ENCODE measurements around the gene ABAT. TPM values are rescaled to one million over a fixed set of nuclear protein-coding genes. Genes with fewer than 3 reads are reported as not detected.

ABAT gene
- total RNA-seq, 2 experiments from 2014 or later: 4.1 to 4.4 TPM

DNA sequence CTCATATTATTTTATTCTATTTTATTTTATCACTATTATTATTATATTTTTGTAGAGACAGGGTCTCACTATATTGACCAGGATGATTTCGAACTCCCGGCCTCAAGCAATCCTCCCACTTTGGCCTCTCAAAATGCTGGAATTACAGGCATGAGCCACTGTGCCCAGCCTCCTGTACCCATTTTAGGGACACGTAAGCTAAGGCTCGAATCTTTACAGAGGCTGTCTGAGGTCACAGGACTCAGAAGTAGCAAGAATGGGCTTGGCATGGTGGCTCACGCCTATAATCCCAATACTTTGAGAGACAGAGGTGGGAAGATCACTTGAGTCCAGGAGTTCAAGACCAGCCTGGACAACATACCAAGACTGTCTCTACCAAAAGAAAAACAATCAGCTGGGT, 12.7 kb upstream of the ABAT start:
- Mint-ChIP-seq H3K9me3 (no peaks in the 10 kb centered on the region), H3K36me3 (ENCODE audit: low read depth) (peaks cover 24% of the 10 kb centered on the region), H3K27me3 (no peaks in the 10 kb centered on the region), H3K4me3 (no peak overlapping the region), H3K4me1 (ENCODE audit: low read depth) (no peaks in the 10 kb centered on the region), H3K27ac (no peak overlapping the region)
- ATAC-seq (ENCODE audit: poor library complexity) (no peak), DNase-seq (no peak)
- no peaks in the 10 kb centered on the region for H3K27me3 ChIP-seq (ENCODE audit: control insufficient read depth in 1 of 2, insufficient read depth in 2 of 2, low read length in 2 of 2)
- no peaks in the 10 kb centered on the region for H3K9me3 ChIP-seq (ENCODE audit: control insufficient read depth in 1 of 2, insufficient read depth in 1 of 2, low read length in 2 of 2)
- no peaks in the 10 kb centered on the region for H3K4me1 ChIP-seq (ENCODE audit: insufficient read depth, low read length)
- H3K4me3 ChIP-seq (ENCODE audit: low read length): no peak overlapping the region
- CTCF ChIA-PET: interaction anchor here (1.4 kb wide), 2 partner anchors 219 to 347 kb away, joined by 3 to 5 read pairs; no protein-coding TSS in a partner anchor
- H3K36me3 ChIP-seq (ENCODE audit: insufficient read depth, low read length): peaks cover 8% of the 10 kb centered on the region
- POLR2A ChIA-PET: no interaction called here
- TF ChIP-seq, protein P1, sequence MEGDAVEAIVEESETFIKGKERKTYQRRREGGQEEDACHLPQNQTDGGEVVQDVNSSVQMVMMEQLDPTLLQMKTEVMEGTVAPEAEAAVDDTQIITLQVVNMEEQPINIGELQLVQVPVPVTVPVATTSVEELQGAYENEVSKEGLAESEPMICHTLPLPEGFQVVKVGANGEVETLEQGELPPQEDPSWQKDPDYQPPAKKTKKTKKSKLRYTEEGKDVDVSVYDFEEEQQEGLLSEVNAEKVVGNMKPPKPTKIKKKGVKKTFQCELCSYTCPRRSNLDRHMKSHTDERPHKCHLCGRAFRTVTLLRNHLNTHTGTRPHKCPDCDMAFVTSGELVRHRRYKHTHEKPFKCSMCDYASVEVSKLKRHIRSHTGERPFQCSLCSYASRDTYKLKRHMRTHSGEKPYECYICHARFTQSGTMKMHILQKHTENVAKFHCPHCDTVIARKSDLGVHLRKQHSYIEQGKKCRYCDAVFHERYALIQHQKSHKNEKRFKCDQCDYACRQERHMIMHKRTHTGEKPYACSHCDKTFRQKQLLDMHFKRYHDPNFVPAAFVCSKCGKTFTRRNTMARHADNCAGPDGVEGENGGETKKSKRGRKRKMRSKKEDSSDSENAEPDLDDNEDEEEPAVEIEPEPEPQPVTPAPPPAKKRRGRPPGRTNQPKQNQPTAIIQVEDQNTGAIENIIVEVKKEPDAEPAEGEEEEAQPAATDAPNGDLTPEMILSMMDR (IDR thresholded peaks at IDR 0.05): no peak
- intact Hi-C loops (cut with DNase I, micrococcal nuclease): loop anchor here (1.0 to 5.0 kb wide), 4 partner anchors 131 to 471 kb away; no protein-coding TSS in a partner anchor
- H3K27ac ChIP-seq (ENCODE audit: low read depth in 1 of 2, low read length in 2 of 2): no peak overlapping the region

GRCh38 chr16:8663192-8664089, 11.0 kb upstream of the ABAT start:
- no peaks in the 10 kb centered on the region for H3K9me3 ChIP-seq (ENCODE audit: control insufficient read depth in 1 of 2, insufficient read depth in 1 of 2, low read length in 2 of 2)
- H3K36me3 ChIP-seq (ENCODE audit: insufficient read depth, low read length): peaks cover 15% of the 10 kb centered on the region
- no peaks in the 10 kb centered on the region for H3K4me1 ChIP-seq (ENCODE audit: insufficient read depth, low read length)
- TF ChIP-seq, protein P1 (IDR thresholded peaks at IDR 0.05): no peak
- POLR2A ChIA-PET: no interaction called here
- no peaks in the 10 kb centered on the region for H3K27me3 Mint-ChIP-seq
- intact Hi-C loops (cut with DNase I, micrococcal nuclease): loop anchor here in 1 of 2 experiments (5.0 kb wide), 2 partner anchors 129 to 469 kb away; no protein-coding TSS in a partner anchor
- ATAC-seq (ENCODE audit: poor library complexity) (no peak), DNase-seq (no peak)
- no peak overlapping the region for H3K27ac Mint-ChIP-seq
- no peak overlapping the region for H3K4me3 ChIP-seq (ENCODE audit: low read length)
- peaks cover 31% of the 10 kb centered on the region for H3K36me3 Mint-ChIP-seq (ENCODE audit: low read depth)
- no peaks in the 10 kb centered on the region for H3K9me3 Mint-ChIP-seq
- H3K4me3 Mint-ChIP-seq: no peak overlapping the region
- CTCF ChIA-PET: interaction anchor here (1.4 kb wide), 1 partner anchor 217 kb away, joined by 3 read pairs; no protein-coding TSS in a partner anchor
- no peaks in the 10 kb centered on the region for H3K4me1 Mint-ChIP-seq (ENCODE audit: low read depth)
- H3K27me3 ChIP-seq (ENCODE audit: control insufficient read depth in 1 of 2, insufficient read depth in 2 of 2, low read length in 2 of 2): no peaks in the 10 kb centered on the region
- H3K27ac ChIP-seq (ENCODE audit: low read depth in 1 of 2, low read length in 2 of 2): no peak overlapping the region

DNA sequence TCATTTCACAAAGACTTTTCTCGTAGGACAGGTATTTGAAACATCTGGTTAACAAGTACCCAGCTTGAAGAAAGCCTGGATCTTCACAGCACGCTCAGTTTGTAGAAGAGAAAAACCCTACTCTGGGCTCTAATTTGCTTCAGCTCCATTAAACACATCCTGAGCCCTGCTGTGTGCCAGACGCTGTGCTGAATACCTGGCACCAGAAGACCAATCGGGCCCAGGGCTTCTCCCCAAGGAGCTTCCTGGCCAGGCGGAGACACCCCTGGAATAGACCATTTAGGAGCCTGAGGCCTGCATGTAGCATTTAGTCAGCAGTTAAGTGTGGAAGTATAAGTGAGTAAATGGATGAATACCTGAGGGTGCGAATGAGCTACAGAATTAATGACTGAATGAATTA, 8.9 kb upstream of the ABAT start:
- POLR2A ChIA-PET: no interaction called here
- ATAC-seq (ENCODE audit: poor library complexity): no peak
- peaks cover 35% of the 10 kb centered on the region for H3K36me3 Mint-ChIP-seq (ENCODE audit: low read depth)
- no peak for DNase-seq
- no peaks in the 10 kb centered on the region for H3K9me3 ChIP-seq (ENCODE audit: control insufficient read depth in 1 of 2, insufficient read depth in 1 of 2, low read length in 2 of 2)
- H3K4me3 Mint-ChIP-seq: no peak overlapping the region
- H3K9me3 Mint-ChIP-seq: no peaks in the 10 kb centered on the region
- no peak overlapping the region for H3K27ac ChIP-seq (ENCODE audit: low read depth in 1 of 2, low read length in 2 of 2)
- no peaks in the 10 kb centered on the region for H3K27me3 Mint-ChIP-seq
- TF ChIP-seq, protein P1 (IDR thresholded peaks at IDR 0.05): no peak
- H3K27me3 ChIP-seq (ENCODE audit: control insufficient read depth in 1 of 2, insufficient read depth in 2 of 2, low read length in 2 of 2): no peaks in the 10 kb centered on the region
- H3K4me3 ChIP-seq (ENCODE audit: low read length): no peak overlapping the region
- CTCF ChIA-PET: no interaction called here
- intact Hi-C loops (cut with DNase I, micrococcal nuclease): no loop called here
- H3K36me3 ChIP-seq (ENCODE audit: insufficient read depth, low read length): peaks cover 15% of the 10 kb centered on the region
- H3K4me1 Mint-ChIP-seq (ENCODE audit: low read depth): no peaks in the 10 kb centered on the region
- no peaks in the 10 kb centered on the region for H3K4me1 ChIP-seq (ENCODE audit: insufficient read depth, low read length)
- H3K27ac Mint-ChIP-seq: no peak overlapping the region
